Panc1 (cell line): ENCODE results near the gene DDX1. TPM values are rescaled to one million over a fixed set of nuclear protein-coding genes. Genes with fewer than 3 reads are reported as not detected.

Experiments used
- ATAC-seq: fragments of 200-7000 bp; cut with Tn5 transposase; 2 replicates; pipeline ENCODE4 v1.9.1; 2020; ENCODE audit warnings: mild to moderate bottlenecking, moderate library complexity
- BruUV-seq: library from RNA; stranded (reverse); fragments of 400-500 nt; replicated peaks from 2 replicates; lab custom pipeline; 2021; lab: Mats Ljungman, UMichigan
- CTCF ChIA-PET: fragments of 300-600 bp; sonication (Branson Sonifier 250); formaldehyde crosslinking; loops from one replicate; lab custom pipeline; 2022; ENCODE audit warnings: antibody characterized with exemption; lab: Charles Lee
- POLR2A ChIA-PET: fragments of 300-600 bp; sonication (Branson Sonifier 250); formaldehyde crosslinking; loops from one replicate; lab custom pipeline; 2022; ENCODE audit warnings: antibody characterized with exemption; lab: Charles Lee
- DNase-seq: peaks from one replicate; pipeline ENCODE4 v3.0.0-alpha.2; 2010; ENCODE audit warnings: low read depth, low spot score
- H3K27ac ChIP-seq: 2 replicates; pipeline ENCODE4 v1.5.1; 2011; ENCODE audit warnings: mild to moderate bottlenecking, low read length, inconsistent platforms
- H3K27me3 ChIP-seq: fragments of 200-500 bp; sonication (Bioruptor generic); 2 replicates; pipeline ENCODE4 v1.6.0; 2014; ENCODE audit warnings: low read length, inconsistent platforms; ENCODE audit not compliant: control insufficient read depth, insufficient read depth
- H3K36me3 ChIP-seq: fragments of 200-500 bp; sonication (Bioruptor generic); 2 replicates; pipeline ENCODE4 v1.5.1; 2014; ENCODE audit warnings: inconsistent platforms, mild to moderate bottlenecking, low read length, moderate library complexity; ENCODE audit not compliant: control insufficient read depth, insufficient read depth
- H3K4me1 ChIP-seq: 2 replicates; pipeline ENCODE4 v1.5.1; 2011; ENCODE audit warnings: inconsistent platforms, mild to moderate bottlenecking, low read length, moderate library complexity; ENCODE audit not compliant: control insufficient read depth, insufficient read depth
- H3K4me3 ChIP-seq, 2 experiments: 2 replicates each; pipeline ENCODE4 v1.5.1; 2011 to 2012; ENCODE audit warnings: low read depth in 2 of 2, low read length in 2 of 2, mild to moderate bottlenecking in 2 of 2, inconsistent platforms in 1 of 2, moderate library complexity in 1 of 2
- H3K9me3 ChIP-seq: fragments of 200-500 bp; sonication (Bioruptor generic); 2 replicates; pipeline ENCODE4 v1.5.1; 2014; ENCODE audit warnings: low read depth, mild to moderate bottlenecking, inconsistent platforms, low read length, moderate library complexity; ENCODE audit not compliant: control insufficient read depth, insufficient read depth
- CTCF ChIP-seq: fragments of 450-650 bp; IDR thresholded peaks from 2 replicates; pipeline ENCODE4 v1.5.1; 2017; ENCODE audit warnings: mild to moderate bottlenecking
- POLR2AphosphoS5 ChIP-seq: IDR thresholded peaks from 2 replicates; pipeline ENCODE4 v1.6.1; 2012; ENCODE audit warnings: mild to moderate bottlenecking, low read depth, low read length, moderate library complexity
- REST ChIP-seq, 2 experiments: IDR thresholded peaks; 2 replicates each; pipeline ENCODE4 v1.6.1; 2011 to 2012; ENCODE audit warnings: low read depth in 2 of 2, control low read depth in 1 of 2, low read length in 1 of 2, mild to moderate bottlenecking in 1 of 2, moderate library complexity in 1 of 2; ENCODE audit not compliant: insufficient read depth in 1 of 2
- SIN3A ChIP-seq: IDR thresholded peaks from 2 replicates; pipeline ENCODE4 v1.6.1; 2012; ENCODE audit warnings: low read depth, mild to moderate bottlenecking, low read length, moderate library complexity, borderline replicate concordance; ENCODE audit not compliant: insufficient read depth
- TCF7L2 ChIP-seq: IDR thresholded peaks from 2 replicates; pipeline ENCODE4 v1.6.1; 2011; ENCODE audit warnings: mild to moderate bottlenecking, low read depth, low read length, inconsistent platforms
- in situ Hi-C: cut with HindIII; loops from 2 replicates; pipeline ENCODE4 v1.10.0; 2016; ENCODE audit warnings: low sequenced_read_pairs, low pct_unique_long_range_greater_than_20kb
- intact Hi-C: fragments of 100-400 bp; cut with micrococcal nuclease; formaldehyde crosslinking; loops from one replicate; pipeline ENCODE4 v1.10.0; 2022; ENCODE audit not compliant: unreplicated experiment
- total RNA-seq: library from RNA; stranded (reverse); gene quantifications from one replicate; pipeline ENCODE4 v1.2.1, GENCODE V29; 2021; ENCODE audit not compliant: unreplicated experiment

DDX1 gene
- total RNA-seq, 1 experiment from 2014 or later = 102 TPM

- H3K36me3 ChIP-seq = no peaks in the 10 kb centered on the region
- H3K27me3 ChIP-seq = no peaks in the 10 kb centered on the region; the same call in 1 of the 2 replicates
- H3K4me1 ChIP-seq = no peaks in the 10 kb centered on the region
- in situ Hi-C loops (no loop called here), intact Hi-C loops (no loop called here)
- H3K9me3 ChIP-seq = no peaks in the 10 kb centered on the region
- ATAC-seq (no peak), DNase-seq (no peak)
- H3K4me3 ChIP-seq = no peak overlapping the region
- no TSS peak for BruUV-seq
- POLR2A ChIA-PET = no interaction called here
- TF ChIP-seq TCF7L2 = no peak
- TF ChIP-seq CTCF = no peak
- TF ChIP-seq REST (IDR thresholded peaks at IDR 0.05; ENCODE audit: insufficient read depth in 1 of 2, low read depth in 2 of 2, low read length in 1 of 2) = no peak
- no peak for TF ChIP-seq SIN3A
- no peak for TF ChIP-seq POLR2AphosphoS5
- H3K27ac ChIP-seq = no peak overlapping the region
- CTCF ChIA-PET = no interaction called here
Observed at GRCh38 chr2:15662579-15662978, 70.9 kb downstream of the DDX1 start.

- no peak for TF ChIP-seq TCF7L2
- no peak for TF ChIP-seq CTCF
- TF ChIP-seq POLR2AphosphoS5 = no peak
- Histone ChIP-seq H3K36me3 (no peaks in the 10 kb centered on the region), H3K4me3 (no peak overlapping the region), H3K9me3 (no peaks in the 10 kb centered on the region), H3K4me1 (no peaks in the 10 kb centered on the region), H3K27ac (no peak overlapping the region), H3K27me3 (no peaks in the 10 kb centered on the region; the same call in 1 of the 2 replicates)
- BruUV-seq = no TSS peak
- ChIA-PET CTCF (no interaction called here), POLR2A (no interaction called here)
- no peak for ATAC-seq
- no peak for DNase-seq
- in situ Hi-C loops (no loop called here), intact Hi-C loops (no loop called here)
Observed at GRCh38 chr2:15663802-15664201, 72.1 kb downstream of the DDX1 start.
